ENCODE results near the gene MOB3B. TPM values are rescaled to one million over a fixed set of nuclear protein-coding genes. Genes with fewer than 3 reads are reported as not detected.
A peak's percentile ranks its signal among the peaks of the same experiment; 100 is the strongest.

The MOB3B gene
- total RNA-seq, 1 donor from 2014 or later, result 0.99 TPM

DNA sequence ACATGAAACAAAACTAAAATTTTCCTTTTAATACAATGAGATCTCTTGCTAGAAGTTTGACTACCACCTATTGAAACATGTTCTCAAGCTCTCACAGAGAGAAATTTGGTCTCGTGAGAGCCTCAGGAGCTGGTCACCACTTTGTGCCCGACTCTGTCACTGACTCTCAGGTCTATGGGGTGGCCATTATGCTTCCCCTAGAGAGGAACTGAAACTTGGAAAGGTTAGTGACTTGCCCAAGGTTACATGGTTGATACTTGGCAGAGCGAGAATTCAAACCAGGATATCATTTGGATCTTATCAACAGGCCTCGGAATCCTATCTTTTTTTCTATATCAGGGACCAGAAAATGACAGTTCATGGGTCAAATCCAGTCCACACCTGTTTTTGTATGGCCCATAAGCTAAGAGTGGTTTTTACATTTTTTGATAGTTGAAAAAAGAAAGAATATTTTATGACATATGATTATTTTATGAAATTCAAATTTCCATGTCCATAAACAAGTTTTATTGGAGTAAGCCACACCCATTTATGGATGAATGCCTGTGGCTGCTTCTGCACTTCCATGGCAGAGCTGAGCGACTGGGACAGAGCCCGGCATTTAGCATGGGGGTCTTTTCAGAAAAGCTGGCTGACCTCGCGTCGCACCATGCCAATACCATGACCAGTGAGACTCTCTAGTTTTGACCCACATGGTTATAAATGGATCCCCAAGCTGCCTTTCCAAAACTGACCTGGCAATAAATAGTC lies 187.9 kb downstream of the MOB3B start:
- no peak for DNase-seq (ENCODE audit: low read depth in 2 of 2)

DNA sequence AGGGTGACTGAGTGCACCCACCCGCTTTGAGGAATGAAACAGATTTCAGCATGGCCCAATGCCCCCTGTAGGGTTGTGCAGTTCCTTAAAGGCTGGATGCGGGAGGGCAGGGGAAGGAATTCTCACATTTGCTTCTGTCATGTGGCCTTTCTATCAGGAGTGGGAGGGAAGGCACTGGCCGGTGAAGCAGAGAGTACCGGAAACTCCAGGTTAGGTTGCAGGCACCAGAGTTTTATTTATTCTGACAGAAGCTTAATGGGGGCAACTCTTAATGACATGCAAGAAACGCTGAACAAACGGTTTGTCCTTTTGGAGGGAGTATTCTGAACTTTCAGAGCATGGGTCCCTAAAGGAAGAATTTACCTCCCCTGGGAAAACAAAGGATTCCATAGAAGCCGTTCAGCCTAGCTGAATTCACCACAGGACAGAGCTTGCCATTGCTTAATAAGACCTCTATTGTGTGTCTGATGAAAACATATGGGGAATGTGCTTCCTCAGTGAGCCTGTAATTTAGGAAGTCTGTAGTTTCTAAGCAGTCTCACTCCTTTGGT lies 188.6 kb downstream of the MOB3B start:
- no peak for DNase-seq (ENCODE audit: low read depth in 2 of 2)

DNA sequence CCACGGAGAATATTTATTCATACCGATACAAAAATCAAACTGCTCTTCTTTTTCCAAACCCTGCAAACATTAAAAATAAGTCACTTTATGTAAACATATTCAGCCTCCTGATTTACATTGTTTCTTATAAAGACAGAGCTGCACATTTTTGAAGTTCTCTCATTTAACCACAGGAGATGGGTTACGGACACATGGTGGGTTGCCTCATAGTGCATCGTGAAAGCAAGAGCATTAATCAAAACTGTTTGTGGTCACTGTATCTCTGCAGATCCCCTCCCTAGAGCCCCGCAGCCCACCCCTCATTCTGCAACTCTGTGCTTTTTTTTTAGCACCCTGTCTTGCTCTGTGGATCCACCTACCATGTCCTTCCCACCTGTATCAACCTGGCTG lies 189.3 kb downstream of the MOB3B start:
- DNase-seq (ENCODE audit: low read depth in 2 of 2), result no peak

DNA sequence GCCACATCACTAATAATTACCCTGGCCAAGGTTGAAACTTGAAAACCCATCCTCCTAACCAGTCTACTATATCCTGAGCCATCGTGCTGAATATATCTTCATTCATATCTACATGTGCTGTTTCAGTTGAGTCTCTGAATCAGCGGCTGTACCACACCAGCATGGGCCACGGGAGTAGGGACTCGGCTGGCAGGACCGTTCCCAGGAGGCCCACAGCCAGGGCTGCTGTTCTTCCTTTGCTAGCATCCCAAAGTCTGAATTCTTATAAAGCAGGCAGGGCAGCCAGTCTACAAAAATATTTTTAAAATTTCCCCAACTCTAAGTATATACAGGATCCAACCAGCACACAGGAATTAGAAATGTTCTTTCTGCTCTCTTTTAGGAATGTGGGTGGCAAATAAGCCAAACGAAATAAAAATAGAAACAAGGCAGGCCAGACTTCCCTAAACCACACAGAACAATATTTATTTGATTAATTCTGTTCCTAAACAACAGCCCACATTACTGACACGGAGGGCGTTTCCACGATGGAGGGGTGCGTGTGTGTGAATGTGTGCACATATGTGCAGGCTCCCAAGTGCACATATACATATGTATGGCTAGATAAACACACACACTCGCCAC lies 189.8 kb downstream of the MOB3B start:
- no peak for DNase-seq (ENCODE audit: low read depth in 2 of 2)

DNA sequence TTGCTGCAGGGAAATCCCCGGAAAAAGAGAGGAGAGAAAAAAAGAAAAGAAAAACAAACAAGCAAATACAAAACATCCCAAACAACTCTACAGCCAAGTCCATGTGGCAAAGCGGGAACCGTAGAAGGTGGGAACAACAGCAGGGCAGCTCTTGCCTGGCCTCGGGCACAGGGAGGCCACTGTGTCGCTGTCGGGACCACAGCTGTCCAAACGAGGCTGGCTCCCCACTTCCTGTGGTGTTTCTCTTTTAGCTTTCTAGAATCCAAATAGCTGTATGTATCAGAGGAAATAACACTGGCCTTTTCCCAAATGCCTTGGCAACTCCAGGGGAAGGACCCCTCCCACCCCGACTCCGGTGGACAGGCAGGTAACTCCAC lies 191.1 kb downstream of the MOB3B start:
- peak in 1 of 2 donors; percentile 51 for DNase-seq (ENCODE audit: low read depth in 2 of 2)

DNA sequence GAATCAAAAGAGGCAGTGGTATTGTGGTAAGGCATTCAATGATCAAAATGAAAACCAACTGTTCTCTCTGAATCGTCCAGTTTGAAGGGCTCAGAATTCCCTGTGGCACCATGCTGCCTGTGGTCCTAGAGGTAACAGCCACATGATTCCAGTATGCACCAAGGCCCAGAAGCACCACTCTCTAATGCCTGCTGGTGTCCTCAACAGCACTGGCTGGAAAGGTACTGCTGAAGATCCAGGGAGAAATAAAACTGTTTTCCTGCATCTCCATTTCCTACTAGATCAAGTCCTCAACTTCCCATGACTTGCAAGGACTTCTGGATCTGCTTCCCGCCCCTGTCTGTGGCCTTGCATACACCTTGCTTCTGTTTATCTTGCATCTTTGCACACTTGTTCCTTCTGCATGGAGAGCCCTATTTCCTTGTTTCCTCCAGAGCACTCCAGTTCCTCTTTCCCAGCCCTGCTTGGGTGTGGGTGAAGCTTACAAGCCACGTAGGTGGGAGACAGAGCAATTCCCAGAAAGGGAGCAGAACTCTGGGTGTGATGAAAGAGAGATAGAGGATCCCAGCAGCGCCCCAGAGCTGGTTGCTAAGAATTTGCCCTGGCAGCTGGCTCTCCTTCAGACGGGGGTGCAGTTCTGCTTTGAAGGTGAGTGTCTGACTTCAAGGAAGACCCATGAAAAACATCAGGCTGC lies 191.6 kb downstream of the MOB3B start:
- DNase-seq (ENCODE audit: low read depth in 2 of 2), result no peak

DNA sequence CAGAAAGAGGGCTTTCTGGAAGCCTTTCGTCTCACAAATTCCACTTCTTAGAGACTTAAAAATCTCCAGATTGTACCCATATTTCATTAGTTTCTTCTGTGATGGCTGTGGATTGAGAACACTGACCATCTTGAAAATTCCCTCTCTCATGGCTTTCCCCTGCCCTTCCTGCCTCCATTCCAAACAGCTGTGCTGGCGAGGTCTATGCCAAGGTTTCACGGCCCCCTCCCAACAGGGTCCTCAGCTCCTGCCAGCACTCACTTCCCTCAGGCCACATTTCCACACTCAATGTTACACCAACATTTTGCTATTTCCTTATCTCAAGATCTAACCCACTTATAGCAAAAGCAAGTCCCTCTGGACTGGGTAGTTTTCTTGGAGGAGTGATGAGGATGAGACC lies 192.4 kb downstream of the MOB3B start:
- DNase-seq (ENCODE audit: low read depth in 2 of 2), result no peak

DNA sequence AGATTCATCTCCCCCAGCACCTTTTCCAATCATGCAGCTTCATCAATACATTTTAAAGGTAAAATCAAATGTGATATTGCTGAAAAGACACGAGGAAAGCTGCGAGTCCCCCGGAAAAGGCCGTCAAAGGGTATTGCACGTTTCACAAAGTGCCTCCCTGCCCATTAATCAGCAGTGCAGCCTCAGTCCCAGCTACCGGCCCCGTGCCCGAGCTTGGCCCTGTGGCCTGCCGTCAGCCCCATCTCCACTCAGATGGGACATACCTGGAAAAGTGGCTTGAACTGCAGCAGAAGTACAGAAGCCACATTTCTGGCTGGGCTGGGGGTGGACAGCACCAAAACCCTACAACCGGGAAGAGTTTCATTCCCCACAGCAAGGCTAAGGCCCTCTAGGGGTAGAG lies 192.8 kb downstream of the MOB3B start:
- DNase-seq (ENCODE audit: low read depth in 2 of 2), result no peak

DNA sequence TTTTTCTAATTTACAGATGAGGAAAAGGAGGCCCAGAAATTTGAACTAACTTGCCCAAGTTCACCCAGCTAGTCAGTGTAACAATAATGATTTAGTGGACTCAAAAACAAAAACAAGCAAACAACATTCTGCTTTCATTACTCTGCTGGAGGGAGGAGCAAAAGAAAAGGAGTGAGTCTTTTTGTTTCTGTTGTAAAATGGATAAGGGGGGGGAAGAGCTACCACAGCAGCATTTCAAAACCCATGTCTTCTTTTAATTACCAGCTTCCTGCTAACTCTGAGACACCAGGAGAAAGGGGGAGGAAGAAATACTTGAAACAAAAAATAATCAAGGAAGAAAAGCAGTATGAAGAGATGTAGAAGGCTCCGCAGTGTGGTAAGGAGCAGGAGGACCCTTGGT lies 193.5 kb downstream of the MOB3B start:
- DNase-seq (ENCODE audit: low read depth in 2 of 2), result no peak

DNA sequence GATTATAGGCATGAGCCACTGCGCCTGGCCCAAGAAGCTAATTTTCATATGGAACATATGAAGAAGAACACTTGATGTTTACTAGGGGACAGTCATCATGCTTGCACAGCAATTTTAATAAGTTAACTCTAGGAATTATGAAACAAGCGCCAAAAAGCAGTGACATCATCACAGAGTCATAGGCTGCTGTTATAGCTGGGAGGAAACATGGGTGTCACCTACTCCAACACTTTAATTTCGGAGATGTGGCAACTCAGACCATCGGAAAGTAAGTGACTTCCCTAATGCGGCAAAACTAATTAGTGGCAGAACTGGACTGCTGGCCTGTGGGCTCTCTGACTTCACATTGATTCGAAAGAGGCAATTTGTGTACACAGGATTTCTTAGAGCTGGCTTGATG lies 194.5 kb downstream of the MOB3B start:
- no peak for DNase-seq (ENCODE audit: low read depth in 2 of 2)

DNA sequence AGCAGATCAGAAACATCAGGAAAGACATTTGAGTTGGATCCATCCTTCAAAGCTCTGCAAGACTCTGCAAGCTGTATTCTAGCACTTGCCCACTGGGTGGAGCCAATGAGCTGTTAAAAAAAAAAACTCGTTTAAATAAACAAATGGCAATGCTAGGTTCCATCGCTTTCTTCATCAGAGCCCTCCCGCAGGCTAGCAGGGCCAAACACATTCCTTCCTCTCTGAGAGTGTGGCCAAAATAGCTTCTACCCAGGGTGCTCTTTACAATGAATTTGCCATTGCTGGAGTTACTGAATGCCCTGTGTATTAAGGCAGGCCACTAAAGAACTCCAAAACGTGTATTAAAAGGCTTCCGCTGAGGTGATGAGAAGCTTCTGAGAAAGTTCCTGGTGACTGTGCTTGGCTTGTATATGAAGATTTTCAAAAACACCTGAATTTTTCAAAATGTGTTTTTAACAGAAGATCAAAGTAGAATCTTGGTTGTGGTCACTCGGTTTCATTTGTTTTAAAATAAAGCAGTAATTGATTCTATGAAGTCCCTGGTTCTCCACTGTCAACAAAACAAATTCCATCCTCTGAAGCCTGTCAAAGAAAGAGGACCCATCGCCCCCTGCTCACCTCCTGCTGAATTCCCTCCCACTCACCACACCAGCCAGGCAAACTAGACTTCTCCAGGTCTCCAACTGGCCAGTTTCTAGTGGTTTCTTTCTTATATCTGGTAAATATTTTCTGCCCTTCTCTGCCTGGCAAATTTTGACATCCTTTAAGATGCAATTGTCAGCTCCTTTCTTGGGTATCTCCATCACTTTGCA lies 196.2 kb downstream of the MOB3B start:
- peak; percentile 70 to 86 for DNase-seq (ENCODE audit: low read depth in 2 of 2)

DNA sequence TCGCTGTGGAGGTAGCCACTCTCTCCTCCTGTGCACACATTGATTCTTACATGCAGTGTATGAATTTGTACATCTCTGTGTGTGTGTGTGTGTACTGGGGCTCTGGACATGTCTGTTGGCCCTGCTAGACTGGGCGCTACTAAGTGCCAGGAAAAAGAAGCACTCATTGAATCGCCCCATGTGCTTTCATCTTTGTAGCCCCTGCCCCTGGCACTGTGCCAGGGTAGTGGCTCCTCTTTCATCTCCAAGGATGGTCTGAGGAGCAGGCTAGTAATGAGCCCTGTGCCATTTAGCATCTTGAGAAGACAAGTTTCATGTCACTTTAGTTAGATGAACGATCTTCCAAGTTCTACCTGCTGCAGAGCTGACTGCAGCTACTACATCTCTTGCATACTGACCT lies 198.2 kb downstream of the MOB3B start:
- DNase-seq (ENCODE audit: low read depth in 2 of 2), result no peak

DNA sequence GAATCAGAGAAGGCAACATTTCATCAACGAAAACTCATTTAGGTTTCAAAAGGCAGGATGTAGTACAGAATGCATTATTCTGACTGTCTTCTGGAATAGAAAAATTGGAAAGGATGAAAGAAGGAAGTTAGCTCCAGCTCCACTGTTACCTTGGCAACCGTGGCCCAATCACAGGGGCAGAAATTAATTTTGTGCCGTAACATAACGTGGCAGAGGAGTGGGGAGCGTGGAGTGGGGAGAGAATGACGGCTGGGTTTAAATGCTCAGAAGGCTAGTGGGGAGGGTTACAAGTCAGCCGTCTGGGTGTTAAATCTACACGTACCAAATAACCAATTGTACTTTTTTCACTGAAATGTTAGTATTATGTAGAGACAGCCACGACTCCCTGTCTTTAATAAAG lies 200.3 kb downstream of the MOB3B start:
- DNase-seq (ENCODE audit: low read depth in 2 of 2), result no peak

DNA sequence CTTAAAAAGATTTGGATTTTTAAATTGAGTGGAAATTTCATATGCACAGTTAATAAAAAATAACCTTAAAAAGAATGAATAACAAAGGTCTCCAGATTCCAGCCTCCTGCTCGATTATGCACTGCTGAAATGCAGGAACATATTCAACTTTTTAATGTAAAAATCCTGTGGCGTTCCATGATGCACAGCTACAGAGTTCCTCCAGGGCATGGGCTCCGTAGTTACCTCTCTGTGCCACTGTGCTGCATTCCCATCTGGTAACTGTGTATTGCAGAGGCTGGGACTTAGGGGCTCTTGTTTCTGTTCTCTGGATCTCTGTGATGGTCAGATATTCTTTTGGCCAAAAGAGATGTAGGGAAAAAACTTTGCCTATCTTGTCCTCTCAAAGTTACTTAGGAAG lies 201.1 kb downstream of the MOB3B start:
- no peak for DNase-seq (ENCODE audit: low read depth in 2 of 2)

DNA sequence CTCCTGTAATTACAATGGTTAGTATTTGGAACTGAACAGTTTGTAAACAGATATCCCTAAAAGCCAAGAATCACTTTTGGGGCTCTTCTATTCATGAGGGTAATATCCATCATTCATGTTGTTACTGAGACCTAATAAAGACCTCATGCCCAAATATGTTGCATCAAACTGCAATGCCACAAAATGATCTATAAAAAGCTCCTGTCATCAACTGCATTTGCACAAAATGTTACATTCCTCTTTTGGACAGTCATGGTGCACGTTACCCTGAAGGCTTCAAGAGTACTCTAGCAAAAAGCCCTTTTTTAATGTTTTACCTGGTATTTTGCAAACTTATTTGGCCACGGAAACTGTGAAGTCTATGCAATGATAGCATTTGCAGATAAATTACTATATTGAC lies 218.4 kb downstream of the MOB3B start:
- DNase-seq (ENCODE audit: low read depth in 2 of 2), result no peak

DNA sequence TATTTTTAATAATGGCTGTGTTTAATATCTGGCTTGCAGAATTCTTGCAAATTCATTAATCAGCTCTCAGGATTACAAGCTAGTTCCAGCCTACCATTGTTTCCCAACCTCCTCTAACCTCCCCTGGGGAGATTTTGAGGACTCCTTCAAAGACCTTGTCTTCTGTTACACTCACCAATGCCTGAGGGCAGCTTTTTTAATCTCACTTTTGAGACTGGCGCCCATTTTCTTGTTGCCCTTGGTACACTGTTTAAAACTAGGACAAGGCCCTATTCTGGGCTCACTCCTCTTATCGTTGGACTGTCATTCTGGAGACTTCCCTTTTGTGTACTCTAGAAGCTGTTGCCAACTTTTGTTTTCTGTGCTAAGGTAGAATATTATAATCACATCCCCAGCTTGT lies 219.0 kb downstream of the MOB3B start:
- DNase-seq (ENCODE audit: low read depth in 2 of 2), result no peak

DNA sequence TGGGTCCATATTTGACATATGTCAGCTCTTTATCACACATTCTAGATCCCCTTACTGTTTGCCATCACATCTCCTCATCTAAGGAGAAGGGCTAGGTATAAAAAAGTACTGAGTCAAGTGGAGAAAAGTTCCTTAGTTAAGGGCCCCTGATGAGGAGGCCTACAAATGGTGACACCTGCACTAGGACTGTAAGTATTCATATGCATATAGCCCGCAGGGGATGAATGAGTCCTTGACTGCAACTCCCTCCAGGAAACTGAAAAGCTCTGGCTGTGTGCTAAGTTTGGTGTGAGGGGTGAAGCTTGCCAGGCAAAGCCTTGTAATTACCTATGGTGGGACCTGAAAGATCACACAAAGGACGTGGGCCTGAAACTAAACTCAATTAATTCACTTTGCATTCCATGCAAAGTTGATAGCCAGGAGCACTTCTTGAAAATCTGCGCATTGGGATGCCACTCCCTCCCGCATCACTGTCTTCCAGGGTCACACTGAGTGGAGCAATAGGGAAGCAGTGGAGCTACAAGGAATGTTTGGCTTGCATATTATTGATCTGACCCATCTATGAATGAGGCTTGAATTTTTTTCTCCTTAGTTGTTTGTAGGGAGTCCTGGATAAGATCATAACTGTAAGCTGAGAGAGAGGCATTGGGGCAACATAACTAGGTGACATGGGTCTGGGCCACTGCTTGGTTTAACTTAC lies 220.8 kb downstream of the MOB3B start:
- DNase-seq (ENCODE audit: low read depth in 2 of 2), result no peak

DNA sequence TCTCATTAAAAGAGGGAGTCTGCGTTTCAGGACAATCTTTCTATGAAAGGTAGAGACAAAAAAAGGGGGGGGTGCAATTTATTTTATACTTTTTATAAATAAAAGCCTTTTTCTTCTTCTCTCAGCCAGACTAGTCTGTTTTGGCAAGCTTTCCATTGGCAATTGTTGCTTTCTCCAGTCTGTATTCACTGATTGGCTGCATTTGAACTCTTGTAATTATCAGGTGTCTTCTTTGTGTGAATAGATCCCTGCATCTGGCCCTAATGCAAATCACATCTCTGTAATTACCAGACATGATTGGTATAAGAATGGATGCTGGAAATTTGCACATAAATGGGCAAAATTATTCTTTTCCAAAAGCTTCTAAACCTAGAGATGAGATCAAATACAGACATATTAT lies 225.1 kb downstream of the MOB3B start:
- no peak for DNase-seq (ENCODE audit: low read depth in 2 of 2)

DNA sequence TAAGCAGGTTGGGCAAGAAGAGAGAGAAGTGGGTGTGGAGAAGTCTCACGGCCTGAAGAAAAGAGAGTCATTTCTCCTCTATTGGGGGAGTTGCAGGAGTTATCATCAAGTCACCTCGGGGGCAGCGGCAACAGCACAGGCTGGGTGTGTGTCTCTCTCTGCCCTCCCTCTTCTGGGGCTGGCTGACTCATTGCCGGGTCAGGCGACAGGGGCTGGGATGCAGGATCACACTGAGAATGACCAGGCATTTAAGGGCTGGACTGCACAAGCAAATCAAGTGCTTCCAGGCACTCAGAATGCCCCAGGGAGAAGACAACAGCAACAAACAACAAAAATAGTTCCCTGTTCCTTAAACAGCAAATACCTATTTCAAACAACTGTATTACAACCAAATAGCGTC lies 226.4 kb downstream of the MOB3B start:
- no peak for DNase-seq (ENCODE audit: low read depth in 2 of 2)

DNA sequence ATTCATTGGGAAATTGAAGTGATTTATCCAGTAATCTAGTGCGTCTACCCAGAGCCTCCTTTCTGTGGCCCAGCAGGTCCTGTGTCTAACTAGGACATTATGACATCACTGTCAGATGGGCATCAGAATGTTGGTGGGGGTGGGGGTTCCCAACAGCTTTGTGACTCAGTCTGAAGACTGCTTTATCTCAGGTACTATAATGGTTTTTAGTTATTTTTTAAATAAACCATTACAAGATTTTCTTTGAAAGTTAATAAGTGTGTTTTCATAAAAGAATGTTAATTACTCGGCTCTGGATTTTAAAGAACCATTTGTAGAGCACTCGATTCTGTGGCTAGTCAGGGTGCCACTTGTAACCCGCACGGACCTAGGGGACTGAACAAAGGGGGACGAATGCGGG lies 232.6 kb downstream of the MOB3B start, which contains the start of gene EQTN:
EQTN (minus strand) TSS at position 101 of the 400 bp plus-strand sequence; CDS start at position 6, 95 bp downstream.
- DNase-seq (ENCODE audit: low read depth in 2 of 2), result no peak

DNA sequence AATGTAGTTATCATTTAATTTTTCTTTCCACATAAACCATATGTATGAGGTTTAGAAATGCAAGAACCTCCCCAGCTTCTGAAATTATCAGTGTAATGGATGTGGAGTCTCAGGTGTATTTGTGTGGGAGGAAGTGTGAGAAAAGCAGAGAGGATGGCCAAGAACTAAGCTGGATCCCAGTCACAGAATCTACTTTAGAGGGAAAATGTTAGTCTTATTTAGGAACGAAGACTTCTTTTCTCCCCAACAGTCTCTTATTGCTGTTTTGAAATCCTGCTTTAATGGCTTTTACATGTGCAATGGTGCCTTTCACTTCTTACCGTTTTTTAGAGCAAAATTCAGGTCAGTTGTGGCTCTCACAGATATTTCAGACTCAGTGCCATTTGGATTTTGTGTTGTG lies 235.6 kb downstream of the MOB3B start:
- DNase-seq (ENCODE audit: low read depth in 2 of 2), result no peak
